Neural cell (in vitro differentiated cells): Measurements from ENCODE around the gene NUP62. TPM values are rescaled to one million over a fixed set of nuclear protein-coding genes. Genes with fewer than 3 reads are reported as not detected.

Source experiments
- H2AFZ ChIP-seq: fragments of 200-600, 300-800 bp; sonication (generic), shearing (Covaris generic); 2 replicates; pipeline ENCODE4 v1.6.0; 2014; ENCODE audit warnings: low read depth, mild to moderate bottlenecking, antibody characterized with exemption, low read length, moderate library complexity
- H3F3A ChIP-seq: fragments of 200-600 bp; shearing (Covaris generic); 2 replicates; pipeline ENCODE4 v1.6.1; 2016; ENCODE audit warnings: mild to moderate bottlenecking, moderate library complexity, mixed read lengths, antibody characterized with exemption, low read length; ENCODE audit not compliant: insufficient read depth, poor library complexity, severe bottlenecking
- H3K27ac ChIP-seq: fragments of 200-600, 300-800 bp; sonication (generic), shearing (Covaris generic); 2 replicates; pipeline ENCODE4 v1.5.1; 2014; ENCODE audit warnings: mild to moderate bottlenecking, low read length, moderate library complexity
- H3K27me3 ChIP-seq: fragments of 300-800, 200-600 bp; sonication (generic), shearing (Covaris generic); 2 replicates; pipeline ENCODE4 v1.6.0; 2014; ENCODE audit warnings: mild to moderate bottlenecking, low read depth, low read length, moderate library complexity; ENCODE audit not compliant: insufficient read depth
- H3K36me3 ChIP-seq: fragments of 300-800, 200-600 bp; sonication (generic), shearing (Covaris generic); 2 replicates; pipeline ENCODE4 v1.5.1; 2014; ENCODE audit warnings: mild to moderate bottlenecking, antibody characterized with exemption, low read length, moderate library complexity; ENCODE audit not compliant: insufficient read depth
- H3K4me2 ChIP-seq: fragments of 300-800, 200-600 bp; sonication (generic), shearing (Covaris generic); 2 replicates; pipeline ENCODE4 v1.6.0; 2014; ENCODE audit warnings: mild to moderate bottlenecking, low read length
- H3K4me3 ChIP-seq: fragments of 300-800, 200-600 bp; sonication (generic), shearing (Covaris generic); 2 replicates; pipeline ENCODE4 v1.5.1; 2014; ENCODE audit warnings: mild to moderate bottlenecking, low read length, moderate library complexity
- H3K79me2 ChIP-seq: fragments of 200-600 bp; shearing (Covaris generic); replicated peaks from 2 replicates; pipeline ENCODE4 v1.6.0; 2014; ENCODE audit warnings: mild to moderate bottlenecking, low read length, moderate library complexity; ENCODE audit not compliant: insufficient read depth
- H3K9ac ChIP-seq: fragments of 300-800, 200-600 bp; sonication (generic), shearing (Covaris generic); 2 replicates; pipeline ENCODE4 v1.6.1; 2016; ENCODE audit warnings: mild to moderate bottlenecking, low read length, mixed read lengths
- H3K9me2 ChIP-seq: fragments of 200-600 bp; shearing (Covaris generic); 2 replicates; pipeline ENCODE4 v1.6.1; 2016; ENCODE audit warnings: mild to moderate bottlenecking, low read length, mixed read lengths; ENCODE audit not compliant: insufficient read depth
- H3K9me3 ChIP-seq: fragments of 200-600, 300-800 bp; sonication (generic), shearing (Covaris generic); 2 replicates; pipeline ENCODE4 v1.6.1; 2016; ENCODE audit warnings: mild to moderate bottlenecking, mixed run types, low read length, moderate library complexity, mixed read lengths
- H4K20me1 ChIP-seq: fragments of 200-600 bp; shearing (Covaris generic); 2 replicates; pipeline ENCODE4 v1.6.1; 2016; ENCODE audit warnings: mild to moderate bottlenecking, mixed run types; ENCODE audit not compliant: insufficient read depth
- EP300 ChIP-seq: fragments of 450-650 bp; conservative IDR thresholded peaks from 2 replicates; pipeline ENCODE4 v1.6.1; 2014; ENCODE audit warnings: antibody characterized with exemption, mild to moderate bottlenecking, moderate library complexity; ENCODE audit not compliant: poor library complexity, severe bottlenecking
- EZH2 ChIP-seq: fragments of 200-600, 300-800 bp; shearing (Covaris generic), sonication (generic); IDR thresholded peaks from 2 replicates; pipeline ENCODE4 v1.6.1; 2014; ENCODE audit warnings: antibody characterized with exemption, low read length, borderline replicate concordance, mild to moderate bottlenecking; ENCODE audit not compliant: insufficient read depth, poor library complexity, severe bottlenecking
- MXI1 ChIP-seq: fragments of 450-650 bp; conservative IDR thresholded peaks from 2 replicates; pipeline ENCODE4 v1.6.1; 2014; ENCODE audit warnings: antibody characterized with exemption, mild to moderate bottlenecking; ENCODE audit not compliant: poor library complexity, severe bottlenecking
- POLR2AphosphoS5 ChIP-seq: IDR thresholded peaks from 2 replicates; pipeline ENCODE4 v1.6.1; 2012
- RAD21 ChIP-seq: fragments of 450-650 bp; conservative IDR thresholded peaks from 2 replicates; pipeline ENCODE4 v1.6.1; 2014; ENCODE audit warnings: antibody characterized with exemption, mild to moderate bottlenecking, moderate library complexity
- SMC3 ChIP-seq: fragments of 450-650 bp; conservative IDR thresholded peaks from 2 replicates; pipeline ENCODE4 v1.6.1; 2014; ENCODE audit warnings: antibody characterized with exemption, mild to moderate bottlenecking, moderate library complexity; ENCODE audit not compliant: poor library complexity
- TAF1 ChIP-seq: IDR thresholded peaks from 2 replicates; pipeline ENCODE4 v1.6.1; 2012; ENCODE audit warnings: low read depth
- polyA plus RNA-seq: library from polyadenylated mRNA; depleted of rRNA; stranded (reverse); fragments of >200 nt; gene quantifications from 2 replicates; pipeline ENCODE4 v1.2.3, GENCODE V29; 2014
- TF ChIP-seq, protein P1 (sequence below): fragments of 450-650 bp; IDR thresholded peaks from 2 replicates; pipeline ENCODE4 v1.5.1; 2014; ENCODE audit warnings: antibody characterized with exemption, mild to moderate bottlenecking, moderate library complexity; ENCODE audit not compliant: poor library complexity, severe bottlenecking
- TF ChIP-seq, protein P2 (sequence below): IDR thresholded peaks from 2 replicates; pipeline ENCODE4 v1.6.1; 2012; ENCODE audit warnings: borderline replicate concordance

NUP62 gene
- polyA plus RNA-seq, 1 donor from 2014 or later = 24.9 TPM

DNA sequence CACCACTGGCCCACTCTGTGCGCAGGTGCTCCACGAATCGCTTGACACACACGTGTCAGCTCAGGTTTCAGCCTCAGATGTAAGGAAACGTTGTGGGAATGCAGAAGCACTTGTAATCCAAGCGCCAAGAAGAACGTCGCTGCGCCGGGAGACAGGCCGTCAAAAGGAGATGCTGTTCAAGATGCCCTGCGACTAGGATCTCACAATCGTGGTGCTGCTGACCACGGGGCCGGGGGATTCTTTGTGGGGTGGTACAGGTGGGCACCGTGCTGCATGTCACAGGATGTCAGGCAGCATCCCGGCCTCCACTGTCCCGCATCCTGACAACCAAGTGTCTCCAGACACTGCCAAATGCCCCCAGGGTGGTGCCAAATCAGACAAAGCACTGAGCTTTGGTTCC, 48.6 kb upstream of the NUP62 start:
- no peaks in the 10 kb centered on the region for H3K9me3 ChIP-seq
- H3F3A ChIP-seq = no peaks in the 10 kb centered on the region
- no peaks in the 10 kb centered on the region for H3K9me2 ChIP-seq
- no peak overlapping the region for H3K9ac ChIP-seq
- TF ChIP-seq MXI1 (no peak), RAD21 (no peak), SMC3 (no peak), TAF1 (no peak), EP300 (no peak), POLR2AphosphoS5 (no peak), EZH2 (no peak)
- TF ChIP-seq, protein P1, sequence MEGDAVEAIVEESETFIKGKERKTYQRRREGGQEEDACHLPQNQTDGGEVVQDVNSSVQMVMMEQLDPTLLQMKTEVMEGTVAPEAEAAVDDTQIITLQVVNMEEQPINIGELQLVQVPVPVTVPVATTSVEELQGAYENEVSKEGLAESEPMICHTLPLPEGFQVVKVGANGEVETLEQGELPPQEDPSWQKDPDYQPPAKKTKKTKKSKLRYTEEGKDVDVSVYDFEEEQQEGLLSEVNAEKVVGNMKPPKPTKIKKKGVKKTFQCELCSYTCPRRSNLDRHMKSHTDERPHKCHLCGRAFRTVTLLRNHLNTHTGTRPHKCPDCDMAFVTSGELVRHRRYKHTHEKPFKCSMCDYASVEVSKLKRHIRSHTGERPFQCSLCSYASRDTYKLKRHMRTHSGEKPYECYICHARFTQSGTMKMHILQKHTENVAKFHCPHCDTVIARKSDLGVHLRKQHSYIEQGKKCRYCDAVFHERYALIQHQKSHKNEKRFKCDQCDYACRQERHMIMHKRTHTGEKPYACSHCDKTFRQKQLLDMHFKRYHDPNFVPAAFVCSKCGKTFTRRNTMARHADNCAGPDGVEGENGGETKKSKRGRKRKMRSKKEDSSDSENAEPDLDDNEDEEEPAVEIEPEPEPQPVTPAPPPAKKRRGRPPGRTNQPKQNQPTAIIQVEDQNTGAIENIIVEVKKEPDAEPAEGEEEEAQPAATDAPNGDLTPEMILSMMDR = no peak
- TF ChIP-seq, protein P2, sequence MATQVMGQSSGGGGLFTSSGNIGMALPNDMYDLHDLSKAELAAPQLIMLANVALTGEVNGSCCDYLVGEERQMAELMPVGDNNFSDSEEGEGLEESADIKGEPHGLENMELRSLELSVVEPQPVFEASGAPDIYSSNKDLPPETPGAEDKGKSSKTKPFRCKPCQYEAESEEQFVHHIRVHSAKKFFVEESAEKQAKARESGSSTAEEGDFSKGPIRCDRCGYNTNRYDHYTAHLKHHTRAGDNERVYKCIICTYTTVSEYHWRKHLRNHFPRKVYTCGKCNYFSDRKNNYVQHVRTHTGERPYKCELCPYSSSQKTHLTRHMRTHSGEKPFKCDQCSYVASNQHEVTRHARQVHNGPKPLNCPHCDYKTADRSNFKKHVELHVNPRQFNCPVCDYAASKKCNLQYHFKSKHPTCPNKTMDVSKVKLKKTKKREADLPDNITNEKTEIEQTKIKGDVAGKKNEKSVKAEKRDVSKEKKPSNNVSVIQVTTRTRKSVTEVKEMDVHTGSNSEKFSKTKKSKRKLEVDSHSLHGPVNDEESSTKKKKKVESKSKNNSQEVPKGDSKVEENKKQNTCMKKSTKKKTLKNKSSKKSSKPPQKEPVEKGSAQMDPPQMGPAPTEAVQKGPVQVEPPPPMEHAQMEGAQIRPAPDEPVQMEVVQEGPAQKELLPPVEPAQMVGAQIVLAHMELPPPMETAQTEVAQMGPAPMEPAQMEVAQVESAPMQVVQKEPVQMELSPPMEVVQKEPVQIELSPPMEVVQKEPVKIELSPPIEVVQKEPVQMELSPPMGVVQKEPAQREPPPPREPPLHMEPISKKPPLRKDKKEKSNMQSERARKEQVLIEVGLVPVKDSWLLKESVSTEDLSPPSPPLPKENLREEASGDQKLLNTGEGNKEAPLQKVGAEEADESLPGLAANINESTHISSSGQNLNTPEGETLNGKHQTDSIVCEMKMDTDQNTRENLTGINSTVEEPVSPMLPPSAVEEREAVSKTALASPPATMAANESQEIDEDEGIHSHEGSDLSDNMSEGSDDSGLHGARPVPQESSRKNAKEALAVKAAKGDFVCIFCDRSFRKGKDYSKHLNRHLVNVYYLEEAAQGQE = no peak
- no peaks in the 10 kb centered on the region for H3K79me2 ChIP-seq
- H4K20me1 ChIP-seq = no peaks in the 10 kb centered on the region
- H3K27ac ChIP-seq = no peak overlapping the region
- no peak overlapping the region for H3K4me3 ChIP-seq
- no peak overlapping the region for H3K4me2 ChIP-seq
- no peak overlapping the region for H2AFZ ChIP-seq
- no peaks in the 10 kb centered on the region for H3K36me3 ChIP-seq
- H3K27me3 ChIP-seq = no peaks in the 10 kb centered on the region

DNA sequence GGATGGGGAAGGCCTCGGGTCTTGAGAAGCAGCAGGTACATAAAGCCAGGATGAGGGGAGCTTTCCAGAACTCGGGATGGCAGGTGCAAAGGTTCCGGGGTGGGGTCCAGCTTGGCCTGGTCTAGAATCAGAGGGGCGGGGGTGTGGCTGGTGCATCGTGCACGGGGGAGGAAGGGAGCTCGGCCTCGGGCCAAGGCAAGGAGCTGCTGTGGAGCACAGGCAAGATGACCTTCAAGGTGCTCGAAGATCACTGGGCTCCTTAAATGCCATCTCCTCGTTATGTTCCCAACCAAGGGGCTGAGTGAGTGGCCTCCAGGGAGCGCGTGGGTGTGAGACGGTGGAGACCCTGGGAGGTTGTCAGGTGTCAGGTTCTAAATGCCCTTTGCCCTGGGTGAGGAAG, 47.8 kb upstream of the NUP62 start:
- H3K9ac ChIP-seq = no peak overlapping the region
- no peaks in the 10 kb centered on the region for H3F3A ChIP-seq
- TF ChIP-seq, protein P1 = no peak
- TF ChIP-seq, protein P2 = no peak
- no peak for TF ChIP-seq RAD21
- TF ChIP-seq MXI1 = no peak
- TF ChIP-seq SMC3 = no peak
- no peak for TF ChIP-seq POLR2AphosphoS5
- TF ChIP-seq EP300 = no peak
- no peak for TF ChIP-seq TAF1
- no peak for TF ChIP-seq EZH2
- no peak overlapping the region for H3K4me2 ChIP-seq
- no peaks in the 10 kb centered on the region for H3K9me3 ChIP-seq
- no peak overlapping the region for H3K4me3 ChIP-seq
- H2AFZ ChIP-seq = no peak overlapping the region
- no peaks in the 10 kb centered on the region for H3K36me3 ChIP-seq
- H4K20me1 ChIP-seq = no peaks in the 10 kb centered on the region
- H3K9me2 ChIP-seq = no peaks in the 10 kb centered on the region
- no peaks in the 10 kb centered on the region for H3K27me3 ChIP-seq
- no peak overlapping the region for H3K27ac ChIP-seq
- no peaks in the 10 kb centered on the region for H3K79me2 ChIP-seq
